ENCODE measurements around the gene TMIE. TPM values are rescaled to one million over a fixed set of nuclear protein-coding genes. Genes with fewer than 3 reads are reported as not detected.
"Not testable (repeated sequence)": the region's sequence is repeated elsewhere in the genome, so short reads cannot be mapped to it uniquely, and the experiment has no call there.

TMIE gene
- total RNA-seq, 1 donor from 2014 or later = 0.17 TPM

DNA sequence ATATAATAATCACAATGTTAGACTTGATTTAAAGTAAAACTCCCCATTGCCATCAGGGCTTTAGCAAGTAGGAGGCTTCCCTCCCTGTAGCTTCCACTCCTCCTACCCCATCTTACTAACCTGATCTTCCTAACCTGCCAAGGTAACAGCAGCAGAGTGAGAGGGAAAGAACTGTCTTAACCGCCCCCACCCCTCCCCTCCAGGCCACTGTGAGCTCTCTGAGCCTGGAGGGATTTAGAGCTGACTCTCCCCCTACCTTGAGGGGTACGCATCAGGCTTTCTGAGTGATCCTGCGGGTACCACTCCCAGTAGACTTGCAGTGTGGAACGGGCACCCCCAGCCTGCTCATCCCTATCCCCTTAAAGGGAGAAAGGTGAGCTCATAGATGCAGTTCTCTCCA is 27.8 kb downstream of the TMIE start:
- DNase-seq = no peak

DNA sequence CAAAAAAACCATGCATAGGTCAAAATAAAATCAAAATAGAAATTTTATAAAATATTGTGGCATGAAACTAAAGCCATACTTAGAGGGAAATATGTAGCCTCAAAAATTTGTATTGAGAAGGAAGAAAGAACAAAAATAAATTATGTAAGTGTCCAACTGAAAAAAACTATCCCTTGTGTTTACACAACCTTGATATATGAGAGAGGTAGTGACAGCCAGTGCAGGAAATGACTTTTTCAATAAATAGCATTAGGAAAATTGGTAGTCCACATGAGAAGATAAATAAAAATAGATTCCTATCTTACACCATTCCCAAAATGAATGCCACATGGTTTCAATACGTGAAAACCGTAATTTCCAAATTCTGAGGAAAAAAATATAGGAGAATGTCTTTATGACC is 29.6 kb downstream of the TMIE start:
- no peak for DNase-seq

DNA sequence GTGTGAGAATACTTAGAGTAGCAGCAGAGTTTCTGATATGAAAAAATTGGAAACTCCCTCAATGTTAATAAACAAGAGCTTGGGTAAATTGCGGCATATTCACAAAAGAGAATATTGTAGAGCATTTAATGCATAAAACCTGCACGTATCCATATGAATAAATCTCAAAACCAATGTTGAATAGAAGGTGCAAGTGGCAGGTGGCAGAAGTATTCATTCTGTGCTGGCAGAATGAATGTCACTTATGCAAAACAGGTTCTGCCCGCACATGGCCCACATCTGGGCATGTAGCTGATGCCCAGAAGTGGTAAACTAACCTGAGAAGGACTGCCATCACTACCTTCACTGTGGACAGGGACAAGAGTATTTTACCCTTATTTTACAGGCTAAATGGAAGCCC is 30.6 kb downstream of the TMIE start:
- DNase-seq = no peak

DNA sequence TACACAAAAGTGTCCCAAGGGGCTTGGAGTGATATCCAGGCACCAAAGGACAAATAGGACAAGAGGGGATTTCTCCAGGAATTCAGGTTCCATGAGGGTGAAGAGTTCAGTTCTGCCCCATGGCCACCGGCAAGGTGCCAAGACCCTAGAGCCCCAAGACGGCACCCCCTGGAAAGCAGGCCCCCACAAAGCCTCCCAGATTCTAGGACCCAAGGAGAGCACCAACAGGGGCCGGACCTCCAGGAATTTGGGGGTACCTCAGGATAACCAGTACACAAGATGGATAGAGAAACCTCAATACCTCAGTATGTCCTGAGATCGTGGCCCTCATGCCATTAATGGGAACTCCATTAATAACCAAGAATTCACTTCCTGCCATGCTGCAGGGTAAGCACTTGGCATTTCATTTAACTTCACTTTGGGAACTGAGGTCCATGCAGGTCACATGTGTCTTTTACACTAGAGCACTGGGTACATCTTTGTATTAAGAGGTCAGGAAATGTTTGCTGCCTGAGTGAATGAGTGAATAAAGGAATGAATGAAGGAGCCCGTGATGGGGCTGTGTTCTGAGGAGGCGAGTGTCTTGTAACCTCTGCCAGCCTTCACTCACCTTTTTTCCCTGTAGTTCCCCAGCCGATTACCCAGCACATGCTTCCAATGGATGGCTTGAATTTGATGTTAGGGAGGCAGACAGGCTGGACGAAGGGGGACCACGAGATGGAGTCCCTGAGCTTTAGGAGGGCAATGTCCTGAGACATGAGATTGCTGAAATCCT is 32.0 kb downstream of the TMIE start:
- no peak for DNase-seq

DNA sequence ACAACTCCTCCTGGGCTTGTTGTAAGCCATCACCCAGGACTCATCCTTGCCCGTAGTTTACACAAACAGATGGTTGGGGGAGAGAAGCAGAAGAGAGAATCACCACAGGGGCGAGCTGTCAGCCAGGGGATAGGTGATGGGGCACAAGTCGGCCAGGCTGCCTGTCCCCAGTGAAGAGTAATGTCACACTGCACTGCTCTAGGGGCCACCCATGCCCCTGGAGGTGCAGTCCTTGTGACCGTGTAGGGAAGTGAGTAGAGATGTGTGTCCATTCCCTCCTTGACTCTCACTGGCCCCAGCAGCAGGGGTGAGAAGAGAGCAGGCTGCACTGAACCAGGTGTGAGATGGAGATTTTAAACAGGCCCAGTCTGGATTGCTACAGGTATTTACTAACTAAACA is 33.6 kb downstream of the TMIE start:
- DNase-seq = no peak

DNA sequence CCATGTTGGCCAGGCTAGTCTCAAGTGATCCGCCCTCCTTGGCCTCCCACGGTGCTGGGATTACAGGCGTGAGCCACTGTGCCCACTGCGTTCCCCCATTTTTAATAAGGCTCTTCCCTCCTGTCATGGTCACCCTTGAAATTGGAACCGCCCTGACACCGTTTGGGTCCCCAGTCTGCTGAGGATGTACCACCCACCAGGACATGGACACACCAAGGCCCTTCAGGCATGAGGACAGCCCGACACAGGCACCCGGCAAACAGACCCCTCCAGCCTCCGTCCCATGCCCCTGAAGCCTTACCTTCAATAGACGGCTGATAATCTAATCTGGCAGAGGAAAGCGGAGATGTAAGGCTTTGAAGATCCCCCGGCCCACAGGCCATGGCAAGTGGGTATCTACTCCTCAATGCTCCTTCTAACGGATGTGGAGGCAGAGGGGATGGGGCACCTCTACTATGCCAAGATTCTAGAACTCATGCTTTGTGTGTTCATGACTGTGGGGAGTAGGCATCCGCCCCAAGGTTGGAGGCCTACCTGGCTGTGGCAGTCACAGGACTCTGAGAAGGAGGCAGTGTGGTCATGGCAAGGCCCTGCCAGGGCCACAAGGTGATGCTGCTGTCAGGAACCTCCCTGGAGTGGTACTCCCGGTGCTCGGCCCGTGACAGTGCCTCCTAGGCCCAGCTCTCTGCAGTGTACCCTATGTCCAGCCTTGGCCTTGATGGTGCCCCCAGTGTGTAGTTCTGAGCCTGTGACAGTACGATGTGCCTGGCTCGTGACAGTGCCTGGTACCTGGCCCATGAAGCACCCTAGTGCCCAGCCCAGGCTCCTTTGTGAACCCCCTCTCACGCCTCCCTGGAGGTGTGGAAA is 35.0 kb downstream of the TMIE start:
- DNase-seq = no peak

DNA sequence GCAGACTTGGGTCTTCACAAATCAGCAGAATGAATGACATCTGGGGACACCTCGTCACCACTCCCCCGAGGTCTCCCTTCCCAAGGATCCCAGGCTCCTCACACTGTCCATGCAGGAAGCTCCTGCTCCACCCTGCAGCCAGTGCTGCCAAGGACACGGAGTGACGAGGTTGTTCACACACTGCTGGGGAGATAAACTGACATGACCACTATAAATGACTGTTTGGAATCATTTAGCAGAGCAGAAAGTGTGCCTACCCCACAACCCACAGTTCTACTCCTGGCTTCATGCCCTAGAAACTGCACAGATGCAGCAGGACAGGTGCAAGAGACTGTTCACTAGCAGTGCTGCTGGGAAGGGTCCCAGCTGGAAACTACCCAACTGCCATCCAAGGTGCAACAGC is 36.1 kb downstream of the TMIE start:
- no peak for DNase-seq

DNA sequence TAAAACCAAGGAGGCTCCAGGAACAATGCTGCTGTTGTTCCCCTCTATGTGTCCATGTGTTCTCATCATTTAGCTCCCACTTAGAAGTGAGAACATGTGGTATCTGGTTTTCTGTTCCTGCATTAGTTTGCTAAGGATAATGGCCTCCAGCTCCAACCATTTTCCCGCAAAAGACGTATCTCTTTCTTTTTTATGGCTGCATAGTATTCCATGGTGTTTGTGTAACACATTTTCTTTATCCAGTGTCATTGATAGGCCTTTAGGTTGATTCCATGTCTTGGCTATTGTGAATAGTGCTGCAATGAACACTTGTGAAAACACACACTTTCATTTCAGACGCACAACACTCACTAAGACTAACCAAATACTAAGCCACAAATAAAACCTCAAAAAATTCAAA is 38.4 kb downstream of the TMIE start:
- DNase-seq = not testable (repeated sequence)

DNA sequence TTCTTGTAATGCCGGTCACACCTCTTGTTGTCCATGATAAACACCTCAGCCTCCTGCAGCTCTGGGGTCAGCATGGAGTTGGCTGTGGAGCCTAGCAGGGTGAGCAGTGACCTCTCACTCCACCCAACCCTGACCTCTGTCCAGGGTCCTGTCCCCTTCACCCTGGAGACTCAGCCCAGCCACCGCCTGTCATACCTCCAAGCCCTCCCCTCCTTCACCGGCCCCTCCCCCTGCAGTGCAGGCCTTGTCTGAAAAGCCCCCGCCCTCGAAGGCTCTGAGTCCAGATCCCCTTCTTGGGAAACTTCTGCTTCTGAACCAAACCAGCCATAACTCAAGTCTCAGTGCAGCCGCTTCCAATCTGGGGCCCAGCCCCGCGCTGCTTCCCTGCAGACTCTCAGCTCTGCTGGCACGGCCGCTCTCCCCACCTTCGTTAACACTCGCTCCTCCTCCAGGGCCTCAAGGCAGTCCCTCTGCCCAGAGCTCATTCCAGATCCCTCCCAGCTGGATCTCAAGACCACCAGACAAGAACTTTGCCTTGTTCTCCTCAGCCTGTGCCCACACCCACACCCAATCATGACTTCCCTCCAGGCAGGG is 41.9 kb downstream of the TMIE start:
- no peak for DNase-seq

DNA sequence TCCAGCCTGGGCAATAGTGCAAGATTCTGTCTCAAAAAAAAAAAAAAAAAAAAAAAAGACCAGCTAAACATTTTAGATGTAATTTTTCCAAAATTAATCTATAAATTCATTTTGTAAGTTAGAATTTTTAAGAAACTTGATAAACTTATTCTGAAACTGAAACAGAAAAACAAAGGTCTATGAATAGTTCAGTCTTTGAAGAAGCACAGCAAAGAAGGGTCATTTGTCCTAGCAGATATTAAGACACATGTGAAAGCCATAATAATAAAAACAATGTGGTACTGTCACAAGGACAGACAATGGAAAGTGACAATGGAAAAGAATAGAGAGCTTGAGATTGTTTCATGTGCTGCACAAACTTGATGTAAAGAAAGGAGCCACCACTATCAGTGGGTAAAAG is 45.5 kb downstream of the TMIE start:
- no peak for DNase-seq

DNA sequence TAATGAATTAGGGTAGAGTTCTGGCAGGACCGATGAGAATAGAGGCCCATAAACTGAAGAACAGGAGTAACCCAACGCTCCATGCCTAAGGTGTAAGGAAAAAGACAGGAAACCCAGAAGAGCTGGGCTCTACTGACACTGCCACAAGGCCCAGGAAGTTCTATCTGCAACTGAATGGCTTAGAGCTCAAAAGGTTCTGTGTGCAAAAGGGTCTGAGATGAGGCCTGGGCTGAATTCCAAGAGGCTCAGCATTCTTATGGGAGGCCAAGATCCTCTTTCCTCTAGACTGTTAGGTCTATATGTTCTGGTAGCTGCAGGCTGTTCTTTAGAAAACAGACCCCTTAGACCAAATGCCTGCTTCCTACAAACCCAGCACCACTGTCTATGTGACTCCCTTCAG is 47.0 kb downstream of the TMIE start:
- DNase-seq = no peak

DNA sequence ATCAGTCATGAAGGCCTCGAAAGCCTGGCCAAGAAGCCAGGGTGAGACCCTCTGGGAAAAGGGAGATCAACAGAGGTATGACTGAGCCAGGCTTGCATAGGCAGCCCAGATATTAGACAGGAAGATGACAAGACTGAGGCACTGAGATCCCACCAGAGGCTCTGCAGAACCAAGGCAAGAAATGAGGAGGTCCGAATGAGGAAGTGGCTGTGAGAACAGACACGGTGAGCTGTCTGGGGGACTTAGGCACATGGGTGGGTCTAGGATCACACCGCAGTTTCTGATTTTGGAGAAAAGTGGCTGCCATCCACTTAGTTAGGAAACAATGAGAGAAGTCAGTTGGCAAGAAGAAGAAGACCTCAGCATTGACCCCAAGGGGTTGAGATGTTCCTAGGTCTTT is 47.9 kb downstream of the TMIE start:
- DNase-seq = no peak

DNA sequence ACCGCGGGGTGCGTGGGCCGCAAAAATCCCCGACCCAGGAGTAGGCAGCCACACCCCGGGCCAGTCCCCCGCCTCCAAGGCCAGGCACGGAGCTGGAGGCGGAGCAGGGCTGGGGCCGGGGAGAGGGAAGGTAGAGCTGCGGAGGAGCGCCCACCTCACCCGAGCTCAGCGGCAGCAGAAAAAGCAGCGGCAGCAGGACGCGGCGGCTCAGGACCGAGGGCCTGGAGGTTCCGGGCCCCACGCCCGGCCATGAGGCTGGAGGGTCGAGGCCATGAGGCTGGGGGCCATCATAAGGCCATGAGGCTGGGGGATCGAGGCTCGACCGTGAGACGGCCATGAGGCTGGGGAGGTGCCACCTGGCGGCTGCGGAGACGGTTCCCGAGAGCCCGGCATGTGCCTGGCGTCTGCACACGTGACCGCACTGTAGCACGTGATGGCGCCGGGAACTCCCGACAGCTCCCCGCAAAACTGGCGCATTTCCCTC is 49.4 kb downstream of the TMIE start:
- DNase-seq = no peak

DNA sequence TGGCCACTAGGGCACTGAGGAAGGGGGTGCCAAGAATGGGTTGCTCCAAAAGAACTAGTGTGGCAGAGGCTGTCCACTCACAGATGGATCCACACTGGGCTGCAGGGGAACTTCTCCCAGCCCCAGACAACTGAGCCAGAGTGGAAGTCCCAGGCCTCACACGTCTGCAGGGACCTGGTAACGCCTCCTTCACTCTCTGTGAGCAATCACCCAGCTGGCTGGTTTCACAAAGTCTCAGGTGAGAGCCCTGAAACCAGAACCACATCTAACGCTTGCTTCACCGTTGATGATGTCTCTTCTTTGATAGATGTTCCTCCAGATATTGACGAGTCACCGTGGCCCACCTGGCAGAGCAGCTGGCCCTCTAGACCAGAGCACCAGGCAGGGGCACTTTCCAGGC is 51.9 kb downstream of the TMIE start:
- not testable (repeated sequence) for DNase-seq

DNA sequence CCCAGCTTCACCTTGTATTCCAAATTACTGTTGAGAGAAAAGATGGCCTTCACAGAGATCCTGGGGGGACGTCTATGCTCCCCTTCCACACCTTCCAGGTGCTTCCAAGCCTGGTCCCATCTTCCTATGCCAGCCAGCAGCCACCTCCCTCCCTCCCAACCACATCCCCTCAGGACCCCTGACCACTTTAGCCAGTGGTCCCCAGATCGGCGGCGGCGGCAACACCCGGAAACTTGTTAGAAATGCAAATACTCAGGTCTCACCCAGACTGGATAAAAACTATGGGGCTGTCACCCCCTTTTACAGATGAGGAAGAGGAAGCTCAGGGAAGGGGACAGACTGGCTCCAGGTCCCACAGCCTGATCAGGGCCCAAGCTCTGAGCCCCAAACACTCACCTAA is 54.5 kb downstream of the TMIE start:
- no peak for DNase-seq

DNA sequence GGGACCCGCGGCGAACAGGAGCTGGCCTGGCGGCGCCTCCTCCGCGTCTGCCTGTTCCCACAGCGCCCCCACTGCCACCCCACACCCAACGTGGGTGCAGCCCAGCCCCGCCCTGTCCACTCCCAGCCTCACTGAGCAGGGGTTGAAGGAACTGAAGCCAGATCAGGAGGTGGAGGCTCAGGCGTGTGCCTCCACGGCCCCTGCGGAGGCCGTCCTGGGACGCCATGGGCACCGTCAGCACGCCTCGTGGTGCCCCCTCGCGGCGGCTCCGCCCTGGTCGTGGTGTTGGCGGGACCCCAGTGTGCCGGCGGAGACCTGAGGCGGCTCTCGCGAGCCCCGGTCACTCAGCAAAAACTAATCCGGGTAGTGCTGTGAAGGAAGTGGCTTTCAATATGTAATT is 55.5 kb downstream of the TMIE start:
- no peak for DNase-seq

DNA sequence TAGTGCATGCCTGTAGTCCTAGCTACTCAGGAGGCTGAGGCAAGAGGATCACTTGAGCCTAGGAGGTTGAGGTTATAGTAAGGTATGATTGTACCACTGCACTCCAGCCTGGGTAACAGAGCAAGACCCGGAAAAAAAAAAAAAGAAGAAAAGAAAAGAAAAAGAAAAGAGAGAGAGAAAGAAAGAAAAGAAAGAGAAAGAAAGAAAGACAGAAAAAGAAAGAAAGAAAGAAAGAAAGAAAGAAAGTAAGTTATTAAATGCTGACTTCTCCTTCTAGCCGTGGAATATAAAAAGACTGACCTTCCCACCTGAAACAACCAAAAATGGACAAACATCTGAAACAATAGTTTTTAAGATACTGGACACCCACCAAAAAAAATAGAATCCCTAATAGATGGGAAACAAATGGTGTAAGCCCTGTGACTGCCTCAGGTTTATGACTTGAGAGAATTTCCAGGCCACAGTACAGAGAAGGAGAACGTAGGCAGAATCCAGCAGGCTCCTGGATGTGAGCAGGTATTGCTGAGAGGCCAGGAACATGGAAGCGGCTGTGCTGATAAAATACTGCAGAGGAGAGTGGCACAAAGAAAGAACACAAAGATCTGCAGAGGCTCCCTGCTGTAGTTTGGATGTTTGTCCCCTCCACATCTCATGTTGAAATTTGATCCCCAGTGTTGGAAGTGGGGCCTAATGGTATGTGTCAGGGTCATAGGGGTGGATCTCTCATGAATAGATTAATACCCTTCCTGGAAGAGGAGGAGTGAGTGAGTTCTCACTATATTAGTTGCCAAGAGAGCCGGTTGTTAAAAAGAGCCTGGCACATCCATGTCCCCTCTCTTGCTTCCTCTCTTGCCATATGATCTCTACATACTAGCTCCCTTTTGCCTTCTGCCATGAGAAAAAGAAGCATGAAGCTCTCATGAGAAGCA is 58.3 kb downstream of the TMIE start:
- DNase-seq = no peak

Other genes starting within 250 kb of the TMIE start
- 0.51 and 0.93 TPM in 2 replicates for gene LTF, start 236.5 kb upstream of the TMIE start, total RNA-seq
- gene RTP3, start 203.4 kb upstream of the TMIE start, total RNA-seq = not detected in 2 replicates
- gene LRRC2, start 135.1 kb upstream of the TMIE start, total RNA-seq = under 0.01 and 0.09 TPM in 2 replicates
- not detected in 2 replicates for gene FAM240A, start 88.9 kb upstream of the TMIE start, total RNA-seq
- 7.5 and 8.5 TPM in 2 replicates for gene ALS2CL, start 7.7 kb upstream of the TMIE start, total RNA-seq
- not detected in 2 replicates for gene PRSS50, start 16.5 kb downstream of the TMIE start, total RNA-seq
- 0.14 TPM in 1 of 2 replicates, not detected in the other for gene MYL3, start 162.1 kb downstream of the TMIE start, total RNA-seq
- gene PTH1R, start 176.3 kb downstream of the TMIE start, total RNA-seq = 0.19 and 0.85 TPM in 2 replicates

Data from dermis blood vessel endothelial cell (primary cell).